H1 (cell line): ENCODE results near the gene IVL. TPM values are rescaled to one million over a fixed set of nuclear protein-coding genes. Genes with fewer than 3 reads are reported as not detected.

Experiments
- CTCF ChIA-PET: fragments of 300-600 bp; sonication (Branson Sonifier 250); formaldehyde crosslinking; loops from one replicate; lab custom pipeline; 2021; ENCODE audit not compliant: partially characterized antibody; lab: Charles Lee
- POLR2A ChIA-PET: fragments of 300-600 bp; sonication (Branson Sonifier 250); formaldehyde crosslinking; loops from one replicate; lab custom pipeline; 2021; ENCODE audit warnings: inconsistent platforms; ENCODE audit not compliant: partially characterized antibody; lab: Charles Lee
- DNase-seq, 2 experiments: peaks; one replicate each; pipeline versions ENCODE4 v3.0.0 to v3.0.0-alpha.2; 2010 to 2022; ENCODE audit warnings: low spot score in 2 of 2, low read depth in 1 of 2, mixed read lengths in 1 of 2
- FAIRE-seq: peaks from 2 replicates; lab custom pipeline; 2011; peaks lifted over from hg19 to GRCh38; lab: Jason Lieb, UNC
- H2AFZ ChIP-seq: 2 replicates; pipeline ENCODE4 v1.8.1; 2012; ENCODE audit warnings: low read length, inconsistent platforms
- H2AK5ac ChIP-seq: 2 replicates; pipeline ENCODE4 v1.6.1; 2013; ENCODE audit warnings: low read depth, low read length
- H2BK120ac ChIP-seq: replicated peaks from 2 replicates; pipeline ENCODE3; 2013; ENCODE audit warnings: low read depth, low read length, inconsistent platforms
- H2BK12ac ChIP-seq: 2 replicates; pipeline ENCODE4 v1.6.1; 2013; ENCODE audit warnings: low read depth, low read length
- H2BK15ac ChIP-seq: 2 replicates; pipeline ENCODE4 v1.6.1; 2013; ENCODE audit warnings: low read length
- H2BK20ac ChIP-seq: 2 replicates; pipeline ENCODE4 v1.6.1; 2013; ENCODE audit warnings: low read length
- H2BK5ac ChIP-seq: 2 replicates; pipeline ENCODE4 v1.6.1; 2013; ENCODE audit warnings: low read depth, low read length
- H3K14ac ChIP-seq: 2 replicates; pipeline ENCODE4 v1.6.1; 2013; ENCODE audit warnings: inconsistent platforms; ENCODE audit not compliant: insufficient read length
- H3K18ac ChIP-seq: 2 replicates; pipeline ENCODE4 v1.6.1; 2013; ENCODE audit warnings: low read length; ENCODE audit errors: extremely low read depth
- H3K23ac ChIP-seq: 2 replicates; pipeline ENCODE4 v1.6.1; 2013; ENCODE audit warnings: inconsistent platforms; ENCODE audit not compliant: insufficient read length
- H3K23me2 ChIP-seq: 2 replicates; pipeline ENCODE4 v1.6.1; 2013; ENCODE audit warnings: low read depth, low read length
- H3K27ac ChIP-seq: 2 replicates; pipeline ENCODE4 v1.6.1; 2011; ENCODE audit warnings: low read depth, low read length, inconsistent platforms
- H3K27me3 ChIP-seq, 4 experiments: replicated peaks in 1 of 4; 1 replicate in 1 of 4; 2 replicates in 3 of 4; pipeline versions ENCODE4 v1.6.1 to v1.8.1; 2011 to 2013; ENCODE audit warnings: low read length in 3 of 4, mild to moderate bottlenecking in 3 of 4, inconsistent platforms in 2 of 4, mixed read lengths in 2 of 4, moderate library complexity in 1 of 4; ENCODE audit not compliant: control insufficient read depth in 3 of 4, insufficient read depth in 3 of 4; ENCODE audit errors: extremely low read depth in 1 of 4
- H3K36me3 ChIP-seq, 4 experiments: 2 replicates each; pipeline versions ENCODE4 v1.6.1 to v1.8.1; 2011 to 2013; ENCODE audit warnings: mild to moderate bottlenecking in 4 of 4, low read length in 3 of 4, moderate library complexity in 2 of 4, control low read depth in 1 of 4, inconsistent platforms in 1 of 4; ENCODE audit not compliant: insufficient read depth in 4 of 4, control insufficient read depth in 2 of 4
- H3K4ac ChIP-seq: replicated peaks from 2 replicates; pipeline ENCODE3; 2013; ENCODE audit warnings: low read length, low read depth, mixed read lengths, inconsistent platforms; ENCODE audit not compliant: insufficient read length
- H3K4me1 ChIP-seq, 4 experiments: replicated peaks in 1 of 4; 1 replicate in 1 of 4; 2 replicates in 3 of 4; pipeline versions ENCODE4 v1.6.1 to v1.8.1; 2011 to 2013; ENCODE audit warnings: low read length in 3 of 4, inconsistent platforms in 2 of 4, mixed read lengths in 1 of 4; ENCODE audit not compliant: insufficient read depth in 4 of 4, control insufficient read depth in 3 of 4
- H3K4me2 ChIP-seq, 2 experiments: 2 replicates each; pipeline versions ENCODE4 v1.6.1 to v1.8.1; 2011 to 2013; ENCODE audit warnings: low read depth in 2 of 2, low read length in 2 of 2, control low read depth in 1 of 2, inconsistent platforms in 1 of 2, mild to moderate bottlenecking in 1 of 2; ENCODE audit not compliant: insufficient read depth in 1 of 2
- H3K4me3 ChIP-seq, 4 experiments: fragments of 200-600, 300-600 bp in 1 of 4; sonication (generic), shearing (Covaris generic), sonication (Bioruptor Twin) in 1 of 4; 2 replicates each; pipeline versions ENCODE4 v1.5.1 to v1.8.1; 2011 to 2016; ENCODE audit warnings: low read length in 4 of 4, low read depth in 3 of 4, control low read depth in 2 of 4, inconsistent platforms in 2 of 4, mild to moderate bottlenecking in 2 of 4, mixed read lengths in 1 of 4, moderate library complexity in 1 of 4; ENCODE audit not compliant: insufficient read depth in 2 of 4; ENCODE audit errors: extremely low read depth in 1 of 4
- H3K56ac ChIP-seq: replicated peaks from 2 replicates; pipeline ENCODE3; 2013; ENCODE audit warnings: low read depth, mild to moderate bottlenecking, mixed read lengths, low read length, inconsistent platforms; ENCODE audit not compliant: insufficient read length
- H3K79me1 ChIP-seq: 2 replicates; pipeline ENCODE4 v1.6.1; 2013; ENCODE audit warnings: low read depth, low read length, control low read depth
- H3K79me2 ChIP-seq, 2 experiments: 2 replicates each; pipeline versions ENCODE4 v1.6.1 to v1.8.1; 2012 to 2013; ENCODE audit warnings: low read length in 2 of 2, mild to moderate bottlenecking in 2 of 2, inconsistent platforms in 1 of 2; ENCODE audit not compliant: insufficient read depth in 2 of 2, control insufficient read depth in 1 of 2
- H3K9ac ChIP-seq, 4 experiments: replicated peaks in 1 of 4; 1 replicate in 1 of 4; 2 replicates in 3 of 4; pipeline versions ENCODE4 v1.6.1 to v1.8.1; 2011 to 2013; ENCODE audit warnings: low read depth in 3 of 4, low read length in 3 of 4, control low read depth in 2 of 4, mild to moderate bottlenecking in 2 of 4, moderate library complexity in 2 of 4, inconsistent platforms in 1 of 4; ENCODE audit errors: extremely low read depth in 1 of 4
- H3K9me3 ChIP-seq, 2 experiments: 2 replicates each; pipeline versions ENCODE4 v1.6.1 to v1.8.1; 2012 to 2013; ENCODE audit warnings: mild to moderate bottlenecking in 2 of 2, moderate library complexity in 2 of 2, control low read depth in 1 of 2, inconsistent platforms in 1 of 2, low read depth in 1 of 2, low read length in 1 of 2, mixed read lengths in 1 of 2; ENCODE audit not compliant: insufficient read depth in 2 of 2
- H4K20me1 ChIP-seq, 2 experiments: replicated peaks in 1 of 2; 2 replicates each; pipeline versions ENCODE3 to v1.8.1; 2011 to 2013; ENCODE audit warnings: inconsistent platforms in 2 of 2, low read length in 2 of 2, mild to moderate bottlenecking in 1 of 2; ENCODE audit not compliant: insufficient read depth in 2 of 2, control insufficient read depth in 1 of 2
- H4K5ac ChIP-seq: 2 replicates; pipeline ENCODE4 v1.6.1; 2013; ENCODE audit warnings: low read length, low read depth, mixed read lengths, inconsistent platforms; ENCODE audit not compliant: insufficient read length
- H4K8ac ChIP-seq: 2 replicates; pipeline ENCODE4 v1.8.0; 2013; ENCODE audit warnings: mild to moderate bottlenecking, moderate library complexity, low read length, inconsistent platforms; ENCODE audit not compliant: insufficient read depth; ENCODE audit errors: extremely low read depth
- H4K91ac ChIP-seq: replicated peaks from 2 replicates; pipeline ENCODE3; 2013; ENCODE audit warnings: low read length, mixed read lengths, inconsistent platforms; ENCODE audit not compliant: insufficient read length
- CBX8 ChIP-seq: fragments of 300-800, 300-1000 bp; sonication (generic); IDR thresholded peaks from 2 replicates; pipeline ENCODE4 v1.7.1; 2016; ENCODE audit warnings: low read depth, low read length, borderline replicate concordance
- CTBP2 ChIP-seq: IDR thresholded peaks from 2 replicates; pipeline ENCODE4 v1.7.0; 2011; ENCODE audit warnings: borderline replicate concordance, mild to moderate bottlenecking, moderate library complexity, mixed read lengths, low read length; ENCODE audit not compliant: insufficient read depth, insufficient read length
- EGR1 ChIP-seq: IDR thresholded peaks from 2 replicates; pipeline ENCODE4 v1.6.1; 2011; ENCODE audit warnings: low read depth, low read length, borderline replicate concordance
- SUZ12 ChIP-seq: fragments of 200-600 bp; sonication (generic); IDR thresholded peaks from 2 replicates; pipeline ENCODE4 v1.6.1; 2012; ENCODE audit warnings: mild to moderate bottlenecking, inconsistent platforms, low read length, moderate library complexity, mixed read lengths
- WGBS, 2 experiments: shearing (Covaris generic) in 1 of 2; methylation state at CpG; one replicate each; pipeline versions ENCODE4 v1.1.6 to v1.1.7; 2013 to 2015; ENCODE audit warnings: low lambda C conversion rate in 2 of 2, mixed read lengths in 2 of 2, inconsistent platforms in 1 of 2, low coverage in 1 of 2, missing lambda C conversion rate in 1 of 2; ENCODE audit not compliant: insufficient replicate concordance in 2 of 2, insufficient coverage in 1 of 2, insufficient read length in 1 of 2; ENCODE audit errors: extremely low coverage in 1 of 2, missing lambda C conversion rate in 1 of 2; 5-methylcytosine and 5-hydroxymethylcytosine counted together
- polyA plus RNA-seq, 7 experiments: library from polyadenylated mRNA; depleted of rRNA in 3 of 7; stranded (reverse) in 5 of 7; unstranded in 2 of 7; fragments of >200 nt in 5 of 7; fragments of 200-250 nt in 2 of 7; gene quantifications; 1 replicate in 5 of 7; 2 replicates in 1 of 7; 4 replicates in 1 of 7; pipeline versions ENCODE4 v1.2.1 to v1.2.3, GENCODE V29; 2011 to 2013; ENCODE audit warnings: missing spikeins in 2 of 7, mixed read lengths in 2 of 7
- total RNA-seq: library from RNA; stranded (reverse); fragmentation: NEBNext Ultra II Directional; extraction: Animal tissue kit (Norgen Biotek cat#: 25700); gene quantifications from 2 replicates; pipeline ENCODE4 v1.2.1, GENCODE V29; 2021
- TF ChIP-seq, protein P1 (sequence below): IDR thresholded peaks from 2 replicates; pipeline ENCODE4 v1.6.1; 2012; ENCODE audit warnings: inconsistent platforms

Gene IVL
- total and polyA plus RNA-seq, 2 of the 8 experiments (the other 6 are each of a cell fraction or from before 2014, with no cell fraction given): not detected

DNA sequence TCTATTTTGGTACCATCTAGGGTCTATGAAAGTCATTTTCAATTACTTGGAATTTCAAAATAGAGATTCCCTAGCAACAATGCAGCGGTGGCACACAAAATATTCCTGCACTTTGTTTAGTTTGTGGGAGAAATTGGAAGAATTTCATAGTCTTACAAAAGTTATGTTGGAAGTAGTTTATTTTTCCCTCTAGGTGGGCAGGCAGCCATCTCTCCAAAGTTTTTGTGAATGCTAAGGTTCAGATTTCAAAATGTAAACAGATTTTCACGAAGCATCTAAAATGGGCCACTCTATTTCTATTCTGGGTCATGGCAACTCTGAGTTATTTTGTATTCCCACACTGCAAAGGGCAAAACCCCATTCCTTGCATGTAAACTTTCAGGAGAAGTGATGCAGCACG, 22.3 kb upstream of the IVL start:
- WGBS, 2 experiments: 71% methylated on average over 3 of the region's 3 CpGs; no CpG with 5 or more reads in 1 of the 2 experiments
- peaks cover 3 to 6% of the 10 kb centered on the region in 2 experiments; a peak in 2 of 4 replicates for H3K9me3 ChIP-seq
- H3K27me3 ChIP-seq: no peaks in the 10 kb centered on the region
- H3K9ac ChIP-seq: no peak overlapping the region
- H3K79me1 ChIP-seq: no peaks in the 10 kb centered on the region
- no peak overlapping the region for H3K23ac ChIP-seq
- H3K4me1 ChIP-seq: no peaks in the 10 kb centered on the region
- no peak overlapping the region for H3K4me2 ChIP-seq
- no peak overlapping the region for H2BK12ac ChIP-seq
- no peak overlapping the region for H3K18ac ChIP-seq
- H4K8ac ChIP-seq: no peak overlapping the region
- no peak overlapping the region for H2BK5ac ChIP-seq
- H2AFZ ChIP-seq: no peak overlapping the region
- TF ChIP-seq SUZ12: no peak
- no peak for TF ChIP-seq EGR1
- no peak for TF ChIP-seq CTBP2
- no peak for TF ChIP-seq CBX8
- TF ChIP-seq, protein P1, sequence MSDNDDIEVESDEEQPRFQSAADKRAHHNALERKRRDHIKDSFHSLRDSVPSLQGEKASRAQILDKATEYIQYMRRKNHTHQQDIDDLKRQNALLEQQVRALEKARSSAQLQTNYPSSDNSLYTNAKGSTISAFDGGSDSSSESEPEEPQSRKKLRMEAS: no peak
- no peaks in the 10 kb centered on the region for H3K23me2 ChIP-seq
- H3K79me2 ChIP-seq: no peaks in the 10 kb centered on the region
- ChIA-PET CTCF (interaction anchor here (1.0 kb wide), 1 partner anchor 14 kb away, joined by 3 read pairs; no protein-coding TSS in a partner anchor), POLR2A (no interaction called here)
- no peak overlapping the region for H2BK15ac ChIP-seq
- H3K36me3 ChIP-seq: no peaks in the 10 kb centered on the region
- H3K4ac ChIP-seq: no peak overlapping the region
- H4K20me1 ChIP-seq: no peaks in the 10 kb centered on the region
- no peak overlapping the region for H4K5ac ChIP-seq
- no peak for FAIRE-seq
- H4K91ac ChIP-seq: no peak overlapping the region
- H3K4me3 ChIP-seq: no peak overlapping the region
- H3K56ac ChIP-seq: no peak overlapping the region
- H2AK5ac ChIP-seq: no peak overlapping the region
- H3K14ac ChIP-seq: no peak overlapping the region
- no peak overlapping the region for H2BK120ac ChIP-seq
- no peak for DNase-seq
- no peak overlapping the region for H3K27ac ChIP-seq
- no peak overlapping the region for H2BK20ac ChIP-seq
